RWPE2 (cell line): ENCODE data around the gene NMRAL1.

Source experiments
- ATAC-seq: fragments of 200-7000 bp; cut with Tn5 transposase; 3 replicates; pipeline ENCODE4 v1.9.1; 2021; ENCODE audit warnings: low read depth
- DNase-seq: peaks from one replicate; pipeline ENCODE4 v3.0.0-alpha.2; 2020; ENCODE audit warnings: low spot score
- H3K27ac ChIP-seq: fragments of 450-650 bp; 2 replicates; pipeline ENCODE4 v1.5.1; 2017; ENCODE audit warnings: mild to moderate bottlenecking; ENCODE audit not compliant: poor library complexity, severe bottlenecking
- H3K27me3 ChIP-seq: fragments of 250-450 bp; sonication (Bioruptor Pico); 2 replicates; pipeline ENCODE4 v1.5.1; 2021; ENCODE audit warnings: mild to moderate bottlenecking, moderate library complexity; ENCODE audit not compliant: insufficient read depth, poor library complexity, severe bottlenecking
- H3K36me3 ChIP-seq: fragments of 250-450 bp; sonication (Bioruptor Pico); 2 replicates; pipeline ENCODE4 v1.5.1; 2020; ENCODE audit warnings: low read depth, mild to moderate bottlenecking, moderate library complexity
- H3K4me1 ChIP-seq: fragments of 250-450 bp; sonication (Bioruptor Pico); 2 replicates; pipeline ENCODE4 v1.5.1; 2021; ENCODE audit warnings: mild to moderate bottlenecking, moderate library complexity; ENCODE audit not compliant: insufficient read depth, poor library complexity, severe bottlenecking
- H3K4me3 ChIP-seq: fragments of 250-450 bp; sonication (Bioruptor Pico); 2 replicates; pipeline ENCODE4 v1.5.1; 2021; ENCODE audit warnings: mild to moderate bottlenecking, moderate library complexity; ENCODE audit not compliant: severe bottlenecking
- H3K9me3 ChIP-seq: fragments of 250-450 bp; sonication (Bioruptor Pico); 2 replicates; pipeline ENCODE4 v1.5.1; 2021; ENCODE audit warnings: mild to moderate bottlenecking, moderate library complexity; ENCODE audit not compliant: severe bottlenecking
- TF ChIP-seq, protein P1 (sequence below): fragments of 450-650 bp; IDR thresholded peaks from one replicate; pipeline ENCODE4 v1.5.1; 2017; ENCODE audit warnings: mild to moderate bottlenecking, moderate library complexity; ENCODE audit not compliant: poor library complexity, severe bottlenecking

The NMRAL1 gene

GRCh38 chr16:4506450-4506849 is 32.0 kb upstream of the NMRAL1 start:
- Histone ChIP-seq H3K9me3 (no peaks in the 10 kb centered on the region), H3K27ac (no peak overlapping the region), H3K36me3 (peaks cover 56% of the 10 kb centered on the region), H3K4me1 (peaks cover 8% of the 10 kb centered on the region), H3K4me3 (no peak overlapping the region), H3K27me3 (no peaks in the 10 kb centered on the region)
- TF ChIP-seq, protein P1, sequence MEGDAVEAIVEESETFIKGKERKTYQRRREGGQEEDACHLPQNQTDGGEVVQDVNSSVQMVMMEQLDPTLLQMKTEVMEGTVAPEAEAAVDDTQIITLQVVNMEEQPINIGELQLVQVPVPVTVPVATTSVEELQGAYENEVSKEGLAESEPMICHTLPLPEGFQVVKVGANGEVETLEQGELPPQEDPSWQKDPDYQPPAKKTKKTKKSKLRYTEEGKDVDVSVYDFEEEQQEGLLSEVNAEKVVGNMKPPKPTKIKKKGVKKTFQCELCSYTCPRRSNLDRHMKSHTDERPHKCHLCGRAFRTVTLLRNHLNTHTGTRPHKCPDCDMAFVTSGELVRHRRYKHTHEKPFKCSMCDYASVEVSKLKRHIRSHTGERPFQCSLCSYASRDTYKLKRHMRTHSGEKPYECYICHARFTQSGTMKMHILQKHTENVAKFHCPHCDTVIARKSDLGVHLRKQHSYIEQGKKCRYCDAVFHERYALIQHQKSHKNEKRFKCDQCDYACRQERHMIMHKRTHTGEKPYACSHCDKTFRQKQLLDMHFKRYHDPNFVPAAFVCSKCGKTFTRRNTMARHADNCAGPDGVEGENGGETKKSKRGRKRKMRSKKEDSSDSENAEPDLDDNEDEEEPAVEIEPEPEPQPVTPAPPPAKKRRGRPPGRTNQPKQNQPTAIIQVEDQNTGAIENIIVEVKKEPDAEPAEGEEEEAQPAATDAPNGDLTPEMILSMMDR = peak; percentile 84
- ATAC-seq = peak; percentile 83
- DNase-seq = no peak

GRCh38 chr16:4505356-4506147 is 31.1 kb upstream of the NMRAL1 start:
- H3K36me3 ChIP-seq = peaks cover 47% of the 10 kb centered on the region
- H3K4me3 ChIP-seq = no peak overlapping the region
- H3K9me3 ChIP-seq = no peaks in the 10 kb centered on the region
- TF ChIP-seq, protein P1 = no peak
- no peaks in the 10 kb centered on the region for H3K27me3 ChIP-seq
- peaks cover 17% of the 10 kb centered on the region for H3K4me1 ChIP-seq
- DNase-seq (no peak), ATAC-seq (no peak)
- no peak overlapping the region for H3K27ac ChIP-seq

GRCh38 chr16:4501071-4501478 is 26.6 kb upstream of the NMRAL1 start:
- TF ChIP-seq, protein P1 = no peak

DNA sequence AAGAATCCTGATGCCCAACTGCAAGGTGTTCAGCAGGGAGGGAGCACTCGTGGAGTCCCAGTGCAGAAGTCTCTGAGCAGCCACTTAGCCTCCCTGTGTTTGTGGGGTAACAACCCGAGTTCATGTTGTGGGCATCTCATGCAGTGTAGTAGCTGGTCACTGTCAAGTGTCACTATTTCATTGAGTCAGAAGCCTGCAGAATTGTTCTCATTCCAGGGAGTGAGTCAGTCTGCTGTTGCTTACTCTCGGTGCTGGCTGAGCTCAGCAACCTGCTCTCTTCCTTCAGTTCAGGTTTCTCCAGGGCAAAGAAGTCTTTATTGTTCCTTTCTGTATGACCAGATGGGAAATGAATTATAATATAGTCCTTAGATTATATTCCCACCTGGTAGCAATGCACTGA is 25.8 kb upstream of the NMRAL1 start:
- ATAC-seq (peak; percentile 81), DNase-seq (no peak)
- peaks cover 66% of the 10 kb centered on the region for H3K4me1 ChIP-seq
- TF ChIP-seq, protein P1 = no peak
- H3K36me3 ChIP-seq = peaks cover 13% of the 10 kb centered on the region; the same call in 1 of the 2 replicates
- no peak overlapping the region for H3K4me3 ChIP-seq
- H3K9me3 ChIP-seq = no peaks in the 10 kb centered on the region
- H3K27me3 ChIP-seq = no peaks in the 10 kb centered on the region
- peak overlapping the region; percentile 97 for H3K27ac ChIP-seq

More at GRCh38 chr16:4501071-4501478, 26.6 kb upstream of the NMRAL1 start:
- H3K4me1 ChIP-seq = peaks cover 58% of the 10 kb centered on the region
- no peak overlapping the region for H3K4me3 ChIP-seq
- H3K9me3 ChIP-seq = no peaks in the 10 kb centered on the region
- no peak for ATAC-seq
- DNase-seq = no peak
- H3K36me3 ChIP-seq = peaks cover 20% of the 10 kb centered on the region
- H3K27me3 ChIP-seq = no peaks in the 10 kb centered on the region
- peak overlapping the region; percentile 97 for H3K27ac ChIP-seq

DNA sequence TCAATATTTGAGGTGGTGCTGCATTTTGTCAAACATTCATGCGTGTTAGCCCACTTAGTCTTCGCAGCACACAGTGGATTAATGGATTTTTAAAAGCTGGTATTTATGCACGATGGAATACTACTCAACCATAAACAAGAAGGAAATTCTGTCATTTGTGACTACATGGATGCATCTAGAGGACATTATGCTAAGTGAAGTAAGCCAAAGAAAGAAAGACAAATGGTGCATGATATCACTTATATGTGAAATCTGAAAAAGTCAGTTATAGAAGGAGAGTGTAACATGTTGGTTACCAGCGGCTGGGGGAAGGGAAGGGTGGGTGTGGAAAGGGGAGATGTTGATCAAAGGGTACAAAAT is 24.8 kb upstream of the NMRAL1 start:
- Histone ChIP-seq H3K9me3 (no peaks in the 10 kb centered on the region), H3K27ac (peak overlapping the region; percentile 97), H3K4me1 (peaks cover 73% of the 10 kb centered on the region), H3K36me3 (peaks cover 10% of the 10 kb centered on the region; the same call in 1 of the 2 replicates), H3K27me3 (no peaks in the 10 kb centered on the region), H3K4me3 (no peak overlapping the region)
- ATAC-seq (no peak), DNase-seq (no peak)
- TF ChIP-seq, protein P1 = no peak
